Measurements from ENCODE around the gene TBC1D7.
"Not testable (repeated sequence)": the region's sequence is repeated elsewhere in the genome, so short reads cannot be mapped to it uniquely, and the experiment has no call there.

DNA sequence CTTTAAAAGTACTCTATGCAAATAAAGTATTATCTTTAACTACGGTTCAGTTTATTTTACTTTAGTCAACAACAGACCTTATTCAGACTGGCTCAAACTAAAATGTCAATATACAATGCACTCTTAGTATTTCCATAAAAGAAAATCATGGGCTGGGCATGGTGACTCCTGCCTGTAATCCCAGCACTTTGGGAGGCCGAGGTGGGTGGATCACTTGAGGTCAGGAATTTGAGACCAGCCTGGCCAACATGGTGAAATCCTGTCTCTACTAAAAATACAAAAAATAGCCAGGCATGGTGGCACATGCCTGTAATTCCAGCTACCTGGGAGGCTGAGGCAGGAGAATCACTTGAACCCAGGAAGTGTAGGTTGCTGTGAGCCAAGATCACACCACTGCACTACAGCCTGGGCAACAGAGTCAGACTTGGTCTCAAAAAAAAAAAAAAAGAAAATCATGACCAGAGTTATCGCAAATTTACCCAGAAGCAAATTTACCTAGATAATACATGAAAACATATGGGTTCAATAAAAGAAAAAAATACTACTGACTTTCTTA is 2.2 kb downstream of the TBC1D7 start:
- TF ChIP-seq PHF8 (IDR thresholded peaks at IDR 0.05; ENCODE audit: borderline replicate concordance, low read depth); KDM1A (IDR thresholded peaks at IDR 0.05; ENCODE audit: low read depth); RFX5 (IDR thresholded peaks at IDR 0.05); CTCF (IDR thresholded peaks at IDR 0.05); EHF (CRISPR knock-in tag; IDR thresholded peaks at IDR 0.05); FOXS1 (CRISPR knock-in tag; IDR thresholded peaks at IDR 0.05); JUNB (IDR thresholded peaks at IDR 0.05); POLR2A (IDR thresholded peaks at IDR 0.05; ENCODE audit: low read length); JUN (IDR thresholded peaks at IDR 0.05); GATA3 (IDR thresholded peaks at IDR 0.05; ENCODE audit: borderline replicate concordance); MAZ (IDR thresholded peaks at IDR 0.05; ENCODE audit: borderline replicate concordance, low read depth, low read length); POLR2AphosphoS2 (conservative IDR thresholded peaks at IDR 0.05; ENCODE audit: low read length); CHD2 (IDR thresholded peaks at IDR 0.05; ENCODE audit: low read length, partially characterized antibody): not testable (repeated sequence)

Measured in A549 (cell line).